Activated CD4-positive, alpha-beta T cell treated with anti-CD3 and anti-CD28 coated beads for 36 hours (primary cell): ENCODE measurements around the gene TGFBR1. TPM values are rescaled to one million over a fixed set of nuclear protein-coding genes. Genes with fewer than 3 reads are reported as not detected.

Source experiments
- ATAC-seq: fragments of 200-7000 bp; cut with Tn5 transposase; one replicate; pipeline ENCODE4 v1.10.0; 2021; ENCODE audit warnings: mild to moderate bottlenecking, moderate library complexity
- CTCF ChIA-PET: fragments of 350-600 bp; sonication (Branson Sonifier 250); formaldehyde crosslinking; loops from one replicate; lab custom pipeline; 2021; ENCODE audit warnings: antibody characterized with exemption; lab: Charles Lee
- POLR2A ChIA-PET: fragments of 350-600 bp; sonication (Branson Sonifier 250); formaldehyde crosslinking; loops from one replicate; lab custom pipeline; 2021; ENCODE audit warnings: antibody characterized with exemption, inconsistent platforms; lab: Charles Lee
- DNase-seq: peaks from one replicate; pipeline ENCODE4 v3.0.0-alpha.2; 2020
- H3K27ac Mint-ChIP-seq: one replicate; pipeline ENCODE4 v1.8.0; 2021; ENCODE audit warnings: mixed read lengths
- H3K27me3 Mint-ChIP-seq: one replicate; pipeline ENCODE4 v1.8.0; 2021; ENCODE audit warnings: mixed read lengths
- H3K36me3 Mint-ChIP-seq: one replicate; pipeline ENCODE4 v1.8.0; 2021; ENCODE audit warnings: low read depth, mixed read lengths
- H3K4me1 Mint-ChIP-seq: one replicate; pipeline ENCODE4 v1.8.0; 2021; ENCODE audit warnings: mixed read lengths
- H3K4me3 Mint-ChIP-seq: one replicate; pipeline ENCODE4 v1.8.0; 2021; ENCODE audit warnings: mild to moderate bottlenecking, moderate library complexity, mixed read lengths
- H3K9me3 Mint-ChIP-seq: one replicate; pipeline ENCODE4 v1.8.0; 2021; ENCODE audit warnings: low read depth, mixed read lengths
- intact Hi-C, 2 experiments: fragments of 100-400 bp; cut with DNase I in 1 of 2; cut with micrococcal nuclease in 1 of 2; formaldehyde crosslinking; loops; one replicate each; pipeline versions ENCODE4 v1.14.2 to v1.15.1; 2022 to 2024; cut with DNase I, micrococcal nuclease
- total RNA-seq, 2 experiments: library from RNA; stranded (reverse); gene quantifications; one replicate each; pipeline ENCODE4 v1.2.3, GENCODE V29; 2021

Gene TGFBR1
- total RNA-seq, 2 experiments from 2014 or later, result 18.6 to 19.3 TPM

GRCh38 chr9:99108131-99108530 lies 3.2 kb downstream of the TGFBR1 start:
- CTCF ChIA-PET, result no interaction called here
- Mint-ChIP-seq H3K27ac (peak overlapping the region; percentile 4), H3K27me3 (no peaks in the 10 kb centered on the region), H3K4me1 (peaks cover 79% of the 10 kb centered on the region), H3K9me3 (no peaks in the 10 kb centered on the region), H3K4me3 (no peak overlapping the region), H3K36me3 (peaks cover 4% of the 10 kb centered on the region)
- no peak for DNase-seq
- intact Hi-C loops, result loop anchor here (5.0 to 10.0 kb wide), 4 partner anchors 144 to 1003 kb away; partner anchors contain the start of genes NR4A3 (in 1 of the 2) and TBC1D2 (in 1 of the 2)
- POLR2A ChIA-PET, result interaction anchor here (0.7 kb wide), 1 partner anchor 31 kb away, joined by 3 read pairs; no protein-coding TSS in a partner anchor
- ATAC-seq, result no peak

- H3K27ac Mint-ChIP-seq, result no peak overlapping the region
- no peaks in the 10 kb centered on the region for H3K27me3 Mint-ChIP-seq
- POLR2A ChIA-PET, result no interaction called here
- peaks cover 4% of the 10 kb centered on the region for H3K36me3 Mint-ChIP-seq
- DNase-seq (no peak), ATAC-seq (no peak)
- no peak overlapping the region for H3K4me3 Mint-ChIP-seq
- H3K9me3 Mint-ChIP-seq, result no peaks in the 10 kb centered on the region
- CTCF ChIA-PET, result interaction anchor here (0.7 kb wide), 1 partner anchor 1017 kb away, joined by 3 read pairs; no protein-coding TSS in a partner anchor
- intact Hi-C loops, result loop anchor here (5.0 to 10.0 kb wide), 4 partner anchors 143 to 1005 kb away; partner anchors contain the start of genes NR4A3 (in 1 of the 2) and TBC1D2 (in 1 of the 2)
- peaks cover 79% of the 10 kb centered on the region for H3K4me1 Mint-ChIP-seq
Measured at GRCh38 chr9:99109522-99109921, 4.6 kb downstream of the TGFBR1 start.

DNA sequence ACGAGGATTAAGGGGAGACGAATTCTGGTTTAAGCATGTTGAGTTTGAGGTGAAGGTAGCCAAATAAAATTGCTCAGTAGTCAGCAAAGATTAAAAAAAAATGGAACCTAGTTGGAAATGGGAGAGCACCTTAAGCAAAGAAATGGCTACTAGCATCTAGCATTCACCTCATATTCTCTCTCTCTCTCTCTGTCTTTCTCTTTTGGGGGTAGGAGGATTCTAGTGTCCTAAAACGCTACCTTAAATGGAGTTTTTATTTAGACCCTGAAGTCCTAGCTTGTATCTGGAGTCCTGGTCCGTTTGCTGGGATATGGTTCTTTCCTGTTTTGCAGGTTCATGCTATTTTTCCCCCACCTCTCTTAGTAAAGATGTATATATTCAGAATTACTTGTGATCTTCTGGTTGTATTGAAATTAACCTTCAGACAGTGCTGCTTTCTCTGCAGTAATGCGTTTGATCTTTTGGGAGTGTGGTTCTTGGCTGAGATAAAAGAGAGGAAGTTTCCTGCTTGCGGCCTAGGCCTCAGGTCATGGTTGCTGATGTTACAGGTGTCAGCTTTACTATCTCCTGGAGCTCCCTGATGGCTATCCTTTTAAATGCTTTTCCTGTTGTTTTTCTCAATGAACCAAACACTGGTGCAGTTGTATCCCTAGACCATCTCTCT lies 8.0 kb downstream of the TGFBR1 start:
- intact Hi-C loops, result loop anchor here in 1 of 2 experiments (10.0 kb wide), 1 partner anchor 308 kb away; the partner anchor contains the start of gene GALNT12
- peak overlapping the region; percentile 57 for H3K4me3 Mint-ChIP-seq
- H3K27ac Mint-ChIP-seq, result peak overlapping the region; percentile 75
- peak; percentile 40 for DNase-seq
- peaks cover 4% of the 10 kb centered on the region for H3K36me3 Mint-ChIP-seq
- H3K4me1 Mint-ChIP-seq, result peaks cover 80% of the 10 kb centered on the region
- peak; percentile 87 for ATAC-seq
- POLR2A ChIA-PET, result no interaction called here
- CTCF ChIA-PET, result interaction anchor here (0.7 to 3.4 kb wide), 7 partner anchors 9 to 99 kb away, joined by 3 to 23 read pairs (median 5); no protein-coding TSS in a partner anchor
- no peaks in the 10 kb centered on the region for H3K9me3 Mint-ChIP-seq
- H3K27me3 Mint-ChIP-seq, result no peaks in the 10 kb centered on the region

DNA sequence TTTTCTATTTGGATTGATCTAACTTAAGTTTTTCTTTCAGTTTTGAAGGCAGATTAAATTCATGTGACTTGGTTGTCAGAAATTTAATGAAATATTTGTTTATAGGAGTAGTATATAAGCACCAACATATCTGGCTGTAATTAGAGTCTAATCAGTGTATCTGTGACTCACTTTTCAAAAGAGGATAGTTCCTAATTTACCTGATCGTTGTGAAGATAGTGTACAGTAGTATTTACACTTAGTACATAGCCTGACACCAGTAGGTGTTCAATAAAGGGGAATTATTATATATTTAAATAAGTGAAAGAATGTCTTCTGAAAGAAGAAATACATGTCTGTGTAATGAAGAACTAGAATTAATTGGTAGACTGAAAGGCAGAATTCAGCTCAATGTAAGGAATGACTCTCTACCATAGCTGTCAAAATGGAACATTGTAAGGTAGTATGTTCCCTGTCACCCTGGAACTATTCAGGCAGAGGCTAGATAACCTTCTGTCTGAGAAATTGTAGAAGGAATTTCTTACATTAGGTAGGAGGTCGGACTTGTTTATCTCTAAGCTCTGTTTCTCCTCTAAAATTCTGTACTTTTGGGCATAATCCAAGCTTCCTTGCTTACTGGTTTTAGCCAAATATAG lies 8.6 kb downstream of the TGFBR1 start:
- peaks cover 4% of the 10 kb centered on the region for H3K36me3 Mint-ChIP-seq
- no peak for DNase-seq
- H3K27ac Mint-ChIP-seq, result peak overlapping the region; percentile 75
- CTCF ChIA-PET, result interaction anchor here (0.9 to 3.4 kb wide), 11 partner anchors 8 to 152 kb away, joined by 3 to 23 read pairs (median 4); no protein-coding TSS in a partner anchor
- no peaks in the 10 kb centered on the region for H3K27me3 Mint-ChIP-seq
- H3K4me3 Mint-ChIP-seq, result peak overlapping the region; percentile 57
- H3K9me3 Mint-ChIP-seq, result no peaks in the 10 kb centered on the region
- peaks cover 77% of the 10 kb centered on the region for H3K4me1 Mint-ChIP-seq
- intact Hi-C loops, result loop anchor here in 1 of 2 experiments (10.0 kb wide), 1 partner anchor 309 kb away; the partner anchor contains the start of gene GALNT12
- ATAC-seq, result no peak
- POLR2A ChIA-PET, result interaction anchor here (1.1 kb wide), 1 partner anchor 9 kb away, joined by 3 read pairs; the partner anchor contains the start of gene TGFBR1

- peaks cover 77% of the 10 kb centered on the region for H3K4me1 Mint-ChIP-seq
- DNase-seq, result no peak
- intact Hi-C loops, result loop anchor here in 1 of 2 experiments (10.0 kb wide), 1 partner anchor 309 kb away; the partner anchor contains the start of gene GALNT12
- CTCF ChIA-PET, result interaction anchor here (0.9 to 3.4 kb wide), 11 partner anchors 8 to 152 kb away, joined by 3 to 23 read pairs (median 4); no protein-coding TSS in a partner anchor
- ATAC-seq, result no peak
- no peak overlapping the region for H3K4me3 Mint-ChIP-seq
- H3K27me3 Mint-ChIP-seq, result no peaks in the 10 kb centered on the region
- no peaks in the 10 kb centered on the region for H3K9me3 Mint-ChIP-seq
- POLR2A ChIA-PET, result interaction anchor here (1.1 kb wide), 1 partner anchor 9 kb away, joined by 3 read pairs; the partner anchor contains the start of gene TGFBR1
- H3K36me3 Mint-ChIP-seq, result peaks cover 4% of the 10 kb centered on the region
- no peak overlapping the region for H3K27ac Mint-ChIP-seq
Measured at GRCh38 chr9:99114049-99114440, 9.1 kb downstream of the TGFBR1 start.

DNA sequence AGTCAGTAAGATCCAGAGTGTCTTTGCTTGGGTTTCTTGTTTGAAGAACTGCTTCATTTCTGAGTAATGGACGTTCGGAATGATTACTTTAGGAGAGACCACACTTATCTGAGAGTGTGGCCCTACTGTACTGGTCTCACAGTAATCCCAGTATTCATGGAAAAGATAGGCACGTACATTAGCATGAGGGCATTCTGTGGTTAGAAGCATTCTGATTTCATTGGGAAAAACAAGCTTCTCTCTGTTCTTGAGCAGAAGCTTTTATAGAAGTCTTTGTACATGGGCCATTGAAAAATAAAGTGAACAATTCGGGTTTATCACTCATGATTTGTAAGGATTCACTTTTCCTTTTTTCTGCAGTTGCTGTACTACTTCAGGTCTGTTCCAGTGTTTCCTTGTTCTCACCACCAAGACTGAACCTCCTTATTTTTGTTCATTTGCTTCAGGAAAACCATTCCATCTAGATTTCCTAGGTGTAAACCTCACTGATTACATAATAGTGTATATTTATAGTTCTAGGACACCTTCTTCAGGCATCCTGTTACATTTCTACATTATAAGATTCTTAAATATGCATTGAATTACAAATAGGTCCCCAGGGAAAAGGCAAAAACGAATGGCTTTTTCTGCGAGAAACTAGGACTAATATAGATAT lies 10.1 kb downstream of the TGFBR1 start:
- DNase-seq (no peak), ATAC-seq (no peak)
- Mint-ChIP-seq H3K27me3 (no peaks in the 10 kb centered on the region), H3K4me3 (no peak overlapping the region), H3K27ac (no peak overlapping the region), H3K36me3 (peaks cover 3% of the 10 kb centered on the region), H3K4me1 (peaks cover 77% of the 10 kb centered on the region), H3K9me3 (no peaks in the 10 kb centered on the region)
- ChIA-PET CTCF (interaction anchor here (0.6 to 1.8 kb wide), 3 partner anchors 9 to 126 kb away, joined by 3 to 6 read pairs (median 4); no protein-coding TSS in a partner anchor), POLR2A (no interaction called here)
- intact Hi-C loops, result loop anchor here (5.0 to 10.0 kb wide), 2 partner anchors 303 to 310 kb away; partner anchors contain the start of gene GALNT12 (in 1 of the 2)

- Mint-ChIP-seq H3K9me3 (no peaks in the 10 kb centered on the region), H3K36me3 (peaks cover 3% of the 10 kb centered on the region), H3K4me1 (peaks cover 79% of the 10 kb centered on the region), H3K27me3 (no peaks in the 10 kb centered on the region), H3K27ac (no peak overlapping the region), H3K4me3 (no peak overlapping the region)
- DNase-seq (no peak), ATAC-seq (no peak)
- intact Hi-C loops, result loop anchor here (5.0 to 10.0 kb wide), 2 partner anchors 304 to 311 kb away; partner anchors contain the start of gene GALNT12 (in 1 of the 2)
- CTCF ChIA-PET, result interaction anchor here (1.2 kb wide), 1 partner anchor 10 kb away, joined by 4 read pairs; no protein-coding TSS in a partner anchor
- POLR2A ChIA-PET, result interaction anchor here (1.5 kb wide), 1 partner anchor 11 kb away, joined by 5 read pairs; the partner anchor contains the start of gene TGFBR1
Measured at GRCh38 chr9:99116003-99116411, 11.1 kb downstream of the TGFBR1 start.

GRCh38 chr9:99118782-99119466 lies 14.0 kb downstream of the TGFBR1 start:
- Mint-ChIP-seq H3K4me3 (peak overlapping the region; percentile 48), H3K27ac (peak overlapping the region; percentile 90), H3K9me3 (no peaks in the 10 kb centered on the region), H3K4me1 (peaks cover 79% of the 10 kb centered on the region), H3K36me3 (no peaks in the 10 kb centered on the region), H3K27me3 (no peaks in the 10 kb centered on the region)
- POLR2A ChIA-PET, result interaction anchor here (0.7 to 2.6 kb wide), 3 partner anchors 8 to 23 kb away, joined by 3 to 11 read pairs (median 4); partner anchors contain the start of gene TGFBR1
- intact Hi-C loops, result loop anchor here (1.0 to 10.0 kb wide), 5 partner anchors 8 to 314 kb away; partner anchors contain the start of gene GALNT12 (in 1 of the 2)
- CTCF ChIA-PET, result interaction anchor here (0.9 to 2.4 kb wide), 7 partner anchors 10 to 105 kb away, joined by 3 to 6 read pairs (median 3); no protein-coding TSS in a partner anchor
- DNase-seq, result peak; percentile 71
- ATAC-seq, result peak; percentile 97

GRCh38 chr9:99119976-99120655 lies 15.2 kb downstream of the TGFBR1 start:
- Mint-ChIP-seq H3K36me3 (no peaks in the 10 kb centered on the region), H3K4me1 (peaks cover 77% of the 10 kb centered on the region), H3K4me3 (no peak overlapping the region), H3K27me3 (no peaks in the 10 kb centered on the region), H3K9me3 (no peaks in the 10 kb centered on the region), H3K27ac (peak overlapping the region; percentile 56)
- ATAC-seq (no peak), DNase-seq (no peak)
- POLR2A ChIA-PET, result interaction anchor here (0.7 to 2.6 kb wide), 2 partner anchors 7 to 14 kb away, joined by 4 to 11 read pairs; partner anchors contain the start of gene TGFBR1
- CTCF ChIA-PET, result interaction anchor here (1.1 to 2.4 kb wide), 3 partner anchors 9 to 62 kb away, joined by 3 to 6 read pairs (median 4); no protein-coding TSS in a partner anchor
- intact Hi-C loops, result loop anchor here (1.0 to 10.0 kb wide), 5 partner anchors 7 to 315 kb away; partner anchors contain the start of gene GALNT12 (in 1 of the 2)
